GM19043 (cell line): ENCODE results near the gene MED15.
"Not testable (repeated sequence)": the region's sequence is repeated elsewhere in the genome, so short reads cannot be mapped to it uniquely, and the experiment has no call there.

Source experiments
- ATAC-seq: cut with Tn5 transposase; IDR thresholded peaks from one replicate; pipeline ENCODE4 v1.9.1; 2021; ENCODE audit warnings: low read depth; ENCODE audit not compliant: unreplicated experiment

MED15 gene

DNA sequence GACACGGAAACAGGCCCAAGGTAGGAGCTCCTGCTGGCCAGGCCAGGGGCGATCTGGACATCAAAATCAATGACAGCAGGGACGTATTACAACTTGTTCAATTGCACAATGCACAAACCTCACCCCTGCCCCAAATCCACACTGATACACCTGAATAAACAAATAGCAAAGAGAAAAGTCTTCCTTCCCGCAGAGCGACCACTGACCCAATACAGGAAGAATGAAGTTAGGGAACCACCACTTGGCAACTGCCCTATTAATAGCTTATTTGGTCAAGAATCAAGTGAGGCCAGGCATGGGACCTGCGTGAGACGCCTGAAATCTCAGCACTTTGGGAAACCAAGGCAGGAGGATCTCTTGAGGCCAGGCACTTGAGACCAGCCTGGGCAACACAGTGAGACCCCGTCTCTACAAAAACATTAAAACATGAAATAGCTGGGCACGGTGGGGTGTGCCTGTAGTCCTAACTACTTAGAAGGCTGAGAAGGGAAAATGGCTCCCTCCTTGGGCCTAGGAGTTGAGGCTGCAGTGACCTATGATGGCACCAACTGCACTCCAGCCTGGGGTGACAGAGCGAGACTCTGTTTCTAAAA lies 109.1 kb downstream of the MED15 start:
- no peak for ATAC-seq

DNA sequence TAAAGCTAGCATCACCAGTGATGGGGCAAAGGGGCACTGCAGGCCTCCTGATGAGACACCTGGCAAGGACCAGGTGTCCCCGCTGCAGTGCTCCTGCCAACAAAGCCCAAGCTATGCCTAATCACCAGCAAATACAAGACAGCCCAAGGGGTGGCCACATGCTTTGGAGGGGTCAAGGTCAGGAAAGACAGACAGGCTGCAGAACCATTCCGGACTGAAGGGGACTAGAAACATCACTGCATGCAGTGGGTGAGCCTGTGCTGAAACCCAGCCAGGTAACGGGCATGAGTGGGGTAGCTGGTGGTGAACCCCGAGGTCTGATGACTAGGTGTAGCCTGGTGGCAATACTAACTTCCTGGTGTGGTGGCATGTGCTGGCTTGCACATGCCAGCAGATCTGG lies 111.1 kb downstream of the MED15 start:
- no peak for ATAC-seq

DNA sequence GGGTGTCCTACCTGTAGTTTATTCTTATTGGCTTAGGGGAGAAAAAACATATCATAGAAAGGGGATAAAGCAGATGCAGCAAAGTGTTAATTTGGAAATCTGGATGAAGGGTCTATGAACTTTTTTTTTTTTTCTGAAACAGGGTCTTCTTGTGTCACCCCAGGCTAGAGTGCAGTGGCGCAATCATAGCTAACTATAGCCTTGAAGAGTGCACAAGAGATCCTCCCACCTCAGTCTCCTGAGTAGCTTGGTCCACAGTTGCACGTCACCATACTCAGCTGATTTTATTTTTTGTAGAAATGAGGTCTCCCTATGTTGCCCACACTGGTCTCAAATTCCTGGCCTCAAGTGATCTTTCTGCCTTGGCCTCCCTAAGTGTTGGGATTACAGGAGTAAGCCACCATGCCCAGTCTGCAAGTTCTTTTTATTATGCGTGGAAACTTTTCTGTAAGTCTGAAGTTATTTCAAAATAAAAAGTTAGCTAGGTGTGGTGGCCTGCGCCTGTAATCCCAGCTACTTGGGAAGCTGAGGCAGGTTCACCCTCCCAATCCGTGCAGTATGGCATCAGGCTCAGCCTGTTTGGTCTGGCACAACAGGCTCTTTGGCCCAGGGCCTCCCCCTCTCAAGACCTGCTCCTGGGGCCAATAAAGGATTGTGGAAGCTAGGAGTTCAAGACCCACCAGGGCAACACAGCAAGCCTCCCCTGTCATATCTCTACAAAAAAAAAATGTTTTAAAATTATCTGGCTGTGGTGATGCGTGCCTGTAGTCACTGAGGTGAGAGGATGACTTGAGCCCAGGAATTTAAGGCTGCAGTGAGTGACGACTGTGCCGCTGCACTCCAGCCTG lies 111.9 kb downstream of the MED15 start:
- ATAC-seq: no peak

DNA sequence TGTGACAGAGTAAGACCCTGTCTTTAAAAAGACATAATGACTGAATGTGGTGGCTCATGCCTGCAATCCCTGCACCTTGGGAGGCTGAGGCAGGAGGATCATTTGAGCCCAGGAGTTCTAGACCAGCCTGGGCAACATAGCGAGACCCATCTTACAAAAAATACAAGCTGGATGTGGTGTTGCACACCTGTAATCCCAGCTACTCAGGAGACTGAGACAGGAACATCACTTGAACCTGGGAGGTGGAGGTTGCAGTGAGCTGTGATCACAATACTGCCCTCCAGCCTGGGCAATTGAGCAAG lies 112.4 kb downstream of the MED15 start:
- ATAC-seq: not testable (repeated sequence)

DNA sequence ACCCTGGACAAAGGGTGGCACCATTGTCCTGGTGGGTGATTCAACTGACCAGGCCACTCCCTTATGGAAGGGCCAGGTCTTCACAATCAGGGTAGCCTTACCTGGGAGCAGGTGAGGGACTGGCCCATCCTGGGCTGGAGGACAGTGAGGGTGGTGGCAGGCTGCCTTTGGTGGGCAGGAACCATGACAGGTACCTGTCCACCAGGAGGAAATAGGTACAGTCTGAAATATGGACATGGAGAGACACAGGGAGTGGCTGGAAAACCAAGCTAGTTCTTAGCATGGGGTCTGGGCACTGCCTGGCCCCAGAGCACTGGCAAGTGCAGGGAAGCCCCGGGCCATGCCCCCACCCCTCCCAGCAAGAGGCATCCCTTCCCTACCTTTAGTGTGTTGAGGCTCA lies 113.8 kb downstream of the MED15 start:
- no peak for ATAC-seq

DNA sequence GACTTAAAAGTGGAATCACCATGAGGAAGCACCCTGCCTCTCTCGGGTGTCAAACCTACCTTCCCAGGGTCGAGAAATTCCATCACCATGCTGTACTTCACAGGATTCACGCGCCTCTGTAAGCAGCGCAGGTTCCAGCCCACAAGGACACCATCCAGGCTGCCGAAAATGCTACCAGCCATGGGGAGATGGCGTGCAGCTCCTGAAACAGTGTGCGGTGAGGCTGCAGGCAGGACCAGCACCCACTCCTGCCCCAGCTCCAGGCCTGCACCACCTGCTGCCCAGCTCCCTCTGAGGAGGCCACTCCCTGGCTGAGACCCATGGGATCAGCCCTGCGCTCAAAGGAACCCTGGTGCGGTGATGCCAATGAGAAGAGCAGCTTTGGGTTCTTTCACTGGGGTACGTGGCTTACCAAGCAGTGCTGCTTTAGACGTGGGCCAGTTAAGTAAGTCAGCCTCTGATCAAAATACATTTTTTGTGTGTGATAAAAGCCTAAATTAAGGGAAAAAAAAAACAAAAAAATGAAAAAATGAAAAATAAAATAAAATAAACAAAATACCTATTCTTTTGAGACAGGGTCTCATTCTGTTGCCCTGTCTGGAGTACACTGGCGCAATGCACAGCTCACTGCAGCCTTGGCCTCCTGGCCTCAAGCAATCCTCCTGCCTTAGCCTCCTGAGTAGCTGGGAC lies 115.4 kb downstream of the MED15 start:
- no peak for ATAC-seq

DNA sequence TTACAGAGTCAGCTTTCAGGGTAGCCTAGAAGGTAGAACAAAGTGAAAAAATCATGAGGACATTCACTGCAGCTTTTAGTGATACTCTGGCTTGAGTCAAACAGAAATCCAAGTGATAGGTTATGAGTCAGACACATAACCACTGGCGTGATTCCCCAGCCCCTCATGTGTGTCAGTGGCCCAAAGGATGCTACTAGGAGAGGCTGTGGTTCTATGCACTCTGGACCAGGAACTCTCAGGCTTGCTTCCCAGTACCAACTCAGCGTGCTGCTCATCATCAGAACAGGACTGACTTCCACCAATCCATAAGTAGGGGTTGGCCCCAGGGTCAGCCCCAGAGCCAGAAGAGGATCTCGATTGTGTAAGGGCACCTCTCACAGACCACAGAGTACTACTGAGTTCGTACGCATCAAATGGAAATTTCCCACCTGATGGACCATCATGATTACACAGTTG lies 116.8 kb downstream of the MED15 start:
- no peak for ATAC-seq

DNA sequence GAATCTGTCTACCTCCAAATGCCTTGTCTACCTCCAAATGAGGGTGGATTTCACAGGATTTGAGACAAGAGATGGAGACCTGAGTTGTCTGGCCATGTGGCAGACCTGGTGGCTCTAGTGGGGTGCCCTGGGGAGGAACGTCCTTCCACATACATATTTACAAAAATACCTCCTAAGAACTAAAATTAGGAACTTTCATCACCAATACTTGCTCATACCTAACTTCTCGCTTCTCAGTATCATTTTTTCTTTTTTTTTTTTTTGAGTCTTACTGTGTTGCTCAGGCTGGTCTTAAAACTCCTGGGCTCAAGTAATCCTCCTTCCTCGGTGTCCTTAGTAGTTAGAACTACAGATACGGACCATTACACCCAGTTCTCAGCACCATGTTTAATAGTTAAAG lies 117.9 kb downstream of the MED15 start:
- ATAC-seq: no peak

DNA sequence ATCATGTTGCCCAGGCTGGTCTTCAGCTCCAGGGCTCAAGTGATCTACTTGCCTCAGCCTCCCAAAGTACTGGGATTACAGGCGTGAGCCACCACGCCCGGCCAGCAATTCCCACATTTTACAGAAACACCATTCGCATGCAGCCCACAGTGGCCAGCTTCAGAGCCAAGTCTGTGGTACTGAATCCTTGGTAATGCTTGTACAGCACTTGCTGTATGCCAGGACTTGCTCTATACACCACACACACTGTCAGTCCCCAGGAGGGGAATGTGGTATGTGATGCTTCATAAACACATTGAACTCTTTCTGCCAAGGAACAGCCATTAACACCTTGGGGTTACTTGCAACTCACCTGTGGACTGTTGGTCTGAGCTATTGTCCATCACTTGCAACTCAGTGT lies 119.4 kb downstream of the MED15 start:
- ATAC-seq: no peak

DNA sequence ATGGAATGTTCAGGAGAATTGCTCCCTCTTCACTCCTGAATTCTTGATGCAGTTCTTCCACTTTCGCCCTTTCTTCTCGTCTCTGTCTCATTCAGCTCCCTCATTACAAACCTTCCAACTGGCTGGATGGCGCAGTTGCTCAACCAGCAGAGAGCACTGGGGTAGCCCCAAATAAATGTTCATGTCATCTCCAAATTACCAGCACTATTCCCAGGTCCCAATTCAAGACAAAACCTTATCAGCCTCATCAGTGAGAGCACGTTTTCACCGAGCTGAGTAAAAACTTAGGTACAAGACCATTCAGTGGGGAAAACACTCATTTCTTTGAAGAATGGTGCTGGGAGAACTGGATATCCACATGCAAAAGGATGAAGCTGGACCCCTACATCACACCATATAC lies 120.0 kb downstream of the MED15 start:
- ATAC-seq: no peak

DNA sequence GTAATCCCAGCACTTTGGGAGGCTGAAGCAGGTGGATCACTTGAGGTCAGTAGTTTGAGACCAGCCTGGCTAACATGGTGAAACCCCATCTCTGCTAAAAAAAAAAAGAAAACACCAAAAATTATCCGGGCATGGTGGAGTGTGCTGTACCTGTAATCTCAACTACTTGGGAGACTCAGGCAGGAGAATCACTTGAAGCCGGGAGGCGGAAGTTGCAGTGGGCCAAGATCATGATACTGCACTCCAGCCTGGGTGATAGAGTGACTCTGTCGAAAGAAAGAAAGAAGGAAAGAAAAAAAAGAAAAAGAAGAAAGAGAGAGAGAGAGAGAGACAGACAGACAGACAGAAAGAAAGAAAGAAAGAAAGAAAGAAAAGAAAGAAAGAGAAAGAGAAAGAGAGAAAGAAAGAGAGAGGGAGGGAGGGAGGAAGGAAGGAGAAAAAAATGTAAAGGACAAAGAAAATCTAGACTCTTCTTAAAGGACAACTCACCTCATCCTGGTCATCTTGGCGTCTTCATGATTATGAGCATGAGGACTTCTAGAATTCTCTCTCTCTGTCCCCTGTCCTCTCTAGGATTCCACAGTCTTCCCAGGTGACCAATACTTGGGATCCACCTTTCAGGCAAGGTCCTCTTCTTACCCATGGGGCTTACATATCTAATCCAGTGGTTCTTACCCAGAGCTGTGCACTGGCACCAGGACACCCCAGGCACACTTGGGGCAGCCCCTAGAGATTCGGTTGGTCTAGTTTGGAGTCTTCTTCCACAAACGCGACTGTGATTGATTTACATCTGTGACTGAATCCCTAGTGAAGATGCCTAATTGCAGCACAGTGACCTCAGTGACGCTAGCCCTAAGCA lies 120.9 kb downstream of the MED15 start:
- no peak for ATAC-seq

DNA sequence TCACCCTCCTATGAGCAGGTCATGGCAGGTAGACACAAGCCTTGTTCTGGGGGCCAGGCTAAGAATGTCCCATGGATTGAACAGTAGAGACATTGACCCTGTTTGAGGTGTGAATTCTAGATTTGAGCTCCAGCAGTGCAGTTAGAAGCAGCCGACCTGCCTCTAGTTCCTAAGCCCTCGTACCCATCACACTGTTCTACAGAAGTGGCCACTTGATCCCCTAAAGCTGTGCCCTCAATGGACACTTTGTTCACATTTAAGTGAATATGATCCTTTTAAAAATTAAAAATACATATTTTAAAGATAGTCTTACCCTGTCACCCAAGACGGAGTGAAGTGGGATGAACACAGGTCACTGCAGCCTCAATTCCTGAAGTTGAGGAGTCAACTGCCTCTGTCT lies 122.0 kb downstream of the MED15 start:
- no peak for ATAC-seq

DNA sequence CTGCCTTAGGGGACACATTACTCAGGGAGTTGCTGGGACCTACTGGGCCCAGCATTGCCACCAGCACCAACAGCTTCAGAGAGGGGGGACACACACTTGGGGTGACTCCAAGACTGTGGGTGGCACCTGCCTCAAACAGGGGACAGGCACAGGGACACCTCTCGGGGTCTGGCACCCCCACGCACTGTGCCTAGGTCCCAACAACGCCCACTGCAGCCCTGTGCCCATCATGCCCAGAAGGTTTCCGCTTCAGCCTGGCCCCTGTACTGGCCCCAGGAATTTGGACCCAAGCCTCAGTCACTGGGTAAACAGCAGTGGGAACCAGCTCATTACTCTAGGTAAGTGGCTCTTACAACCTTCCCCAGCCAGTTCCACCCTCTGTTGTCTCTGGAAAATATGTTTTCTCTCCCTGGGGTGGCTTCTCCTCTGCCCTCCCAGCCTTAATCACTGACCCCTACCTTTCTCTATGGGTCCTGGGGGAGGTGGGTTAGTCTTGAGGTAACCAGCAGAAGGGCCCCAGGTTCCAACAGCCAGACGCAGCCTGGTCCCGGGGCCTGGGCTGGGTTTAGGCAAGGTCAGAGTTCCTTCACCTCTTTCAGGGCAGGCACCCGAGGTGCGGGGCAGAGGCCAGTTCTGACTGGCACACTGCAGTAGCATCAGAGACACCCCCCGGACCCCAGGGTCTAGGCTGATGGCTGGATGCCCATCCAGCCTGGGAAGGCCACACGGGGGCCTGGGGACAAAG lies 123.6 kb downstream of the MED15 start:
- no peak for ATAC-seq

DNA sequence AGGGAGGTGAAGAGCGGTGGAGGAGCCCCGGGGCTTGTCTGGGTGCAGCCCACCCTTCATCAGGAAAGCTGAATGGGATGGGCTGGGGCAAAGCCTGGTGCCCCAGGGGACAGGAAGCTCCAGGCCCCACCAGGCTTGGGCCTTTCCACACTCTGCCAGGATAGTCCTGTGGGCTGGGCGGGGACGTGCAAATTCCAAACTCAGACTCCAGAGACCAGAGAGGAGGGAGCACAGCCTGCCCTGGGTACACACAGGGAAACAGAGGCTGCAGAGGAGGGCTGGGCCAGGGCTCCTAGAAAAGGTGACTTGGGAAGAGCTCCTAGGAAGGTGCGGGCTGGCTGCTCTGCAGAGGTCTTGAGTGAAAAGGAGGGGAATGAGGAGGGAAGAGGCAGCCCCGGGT lies 124.7 kb downstream of the MED15 start:
- no peak for ATAC-seq

DNA sequence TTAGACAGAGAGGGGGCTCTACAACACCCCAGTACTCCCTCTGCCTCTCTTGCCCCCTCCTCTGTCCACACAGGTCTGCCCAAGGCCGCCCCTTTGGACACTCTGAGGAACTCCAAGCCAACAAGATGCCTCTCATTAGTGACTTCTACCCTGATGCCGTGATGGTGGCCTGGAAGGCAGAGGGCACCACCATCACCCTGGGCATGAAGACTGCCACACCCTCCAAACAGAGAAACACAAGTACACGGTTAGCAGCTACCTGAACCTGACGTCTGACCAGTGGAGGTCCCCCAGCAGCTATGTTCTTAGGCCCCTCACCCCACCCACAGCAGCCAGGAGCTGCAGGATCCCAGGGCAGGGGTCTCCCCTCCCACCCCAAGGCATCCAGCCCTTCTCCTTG lies 125.1 kb downstream of the MED15 start:
- no peak for ATAC-seq

DNA sequence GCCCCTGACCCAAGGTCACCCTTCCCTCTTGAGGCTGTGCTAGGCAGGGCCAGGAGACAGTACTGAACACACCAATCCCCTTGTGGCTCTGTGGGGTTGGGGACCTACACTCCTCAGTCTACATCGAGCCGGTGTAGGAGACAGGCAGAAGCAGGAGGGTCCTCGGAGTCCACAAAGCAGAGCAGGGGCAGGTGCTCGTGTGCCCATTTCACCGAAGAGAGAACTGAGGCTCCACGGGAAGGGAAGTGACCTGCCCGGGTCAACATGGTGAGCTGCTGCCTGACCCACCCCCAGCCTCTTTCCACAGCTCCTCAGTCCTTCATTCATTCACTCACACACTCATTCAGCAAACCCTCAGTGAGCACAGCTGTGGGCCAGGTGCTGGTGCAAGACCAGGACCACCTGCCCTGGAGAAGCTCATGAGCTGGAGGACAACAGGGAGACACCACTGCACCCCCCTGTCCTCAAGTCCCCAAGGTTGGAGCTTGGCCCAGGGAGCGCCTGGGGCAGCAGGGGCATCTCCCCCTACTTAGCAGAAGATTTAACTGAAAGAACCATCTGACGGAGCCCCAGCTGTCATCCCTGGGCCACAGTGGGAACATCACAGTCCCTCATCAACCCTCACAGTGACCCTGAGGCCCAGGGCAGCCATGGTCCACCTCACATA lies 127.3 kb downstream of the MED15 start:
- ATAC-seq: no peak

DNA sequence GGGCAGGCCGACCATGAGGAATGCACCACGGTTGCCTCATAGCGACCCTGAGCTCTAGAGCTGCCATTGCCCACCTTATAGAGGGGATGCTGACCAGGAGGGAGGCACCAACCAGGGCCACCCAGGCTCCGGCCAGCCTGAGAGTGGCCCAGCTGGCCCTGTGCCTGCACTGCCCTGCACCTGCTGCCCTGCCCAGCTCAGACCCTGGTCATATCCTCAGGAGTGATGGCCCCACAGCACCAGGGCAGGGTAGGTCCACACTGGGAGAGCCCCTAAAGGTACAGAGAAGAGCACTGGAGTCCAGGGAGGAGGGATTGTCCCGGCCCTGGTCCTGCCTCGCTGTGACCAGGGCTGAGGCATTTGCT lies 127.8 kb downstream of the MED15 start:
- no peak for ATAC-seq

DNA sequence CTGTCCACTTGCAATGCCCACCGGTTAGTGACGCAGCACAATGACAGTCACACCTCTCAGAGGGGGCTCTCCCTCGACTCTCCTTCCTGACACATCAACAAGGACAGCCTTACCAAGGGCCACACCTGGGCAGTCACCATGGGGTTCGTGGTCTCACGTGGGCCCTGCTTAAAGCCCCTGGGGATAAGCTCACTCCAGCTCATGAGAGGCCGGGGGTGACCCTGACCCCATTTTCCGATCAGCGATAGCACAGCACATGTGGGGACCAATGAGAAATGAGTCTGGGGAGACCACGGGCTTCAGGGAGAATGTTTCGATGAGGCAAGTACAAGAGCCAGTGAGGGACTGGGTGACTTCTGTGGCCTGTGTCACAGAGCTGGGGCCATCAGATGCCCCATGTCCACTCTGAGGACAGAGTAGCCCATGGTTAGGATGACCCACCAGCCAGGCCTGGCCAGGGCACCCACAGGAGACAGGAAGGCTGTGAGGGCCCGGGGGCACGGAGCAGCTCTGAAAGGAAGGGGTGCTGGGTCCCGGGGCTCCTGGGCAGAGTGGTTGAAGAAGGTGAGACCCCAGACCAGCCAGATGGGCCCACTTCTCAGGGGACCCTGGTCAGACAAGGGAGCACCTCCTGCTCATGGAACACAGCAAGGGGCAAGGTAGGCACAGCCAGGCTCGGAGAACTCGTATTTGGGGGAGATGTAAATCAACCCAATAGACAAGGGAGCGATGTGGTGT lies 128.8 kb downstream of the MED15 start:
- ATAC-seq: no peak

DNA sequence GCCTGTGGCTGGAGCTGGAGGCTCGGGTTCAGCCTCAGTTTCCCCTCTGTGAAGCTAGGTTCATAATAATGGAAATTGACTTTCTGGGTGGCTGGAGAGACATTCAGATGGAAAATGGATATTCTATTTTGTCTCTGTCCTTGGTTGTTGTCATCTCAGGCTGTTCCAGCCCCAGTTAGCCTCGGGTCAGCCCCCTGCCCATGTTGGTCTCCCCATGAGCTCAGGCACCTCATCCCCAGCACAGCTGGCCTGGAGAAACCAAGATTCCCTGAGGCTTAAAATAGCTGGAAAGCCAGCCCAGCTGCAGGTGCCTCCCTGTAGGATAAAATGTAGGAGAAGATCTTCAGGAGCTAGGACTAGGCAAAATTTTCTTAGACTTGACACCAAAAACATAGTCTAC lies 129.5 kb downstream of the MED15 start:
- ATAC-seq: no peak
